Stimulated activated CD8-positive, alpha-beta memory T cell treated with anti-CD3 and anti-CD28 coated beads, Interleukin-15, amount 100 ng/mL, for 24 hours (primary cell): ENCODE results near the gene TTLL11.

ENCODE experiments used
- DNase-seq: peaks from one replicate; pipeline ENCODE4 v3.0.0-alpha.2; 2020; ENCODE audit warnings: low read depth

TTLL11 gene

GRCh38 chr9:121972501-121972981 is 120.6 kb downstream of the TTLL11 start:
- no peak for DNase-seq

- no peak for DNase-seq
Observed at GRCh38 chr9:121968056-121968455, 125.1 kb downstream of the TTLL11 start.

- DNase-seq: no peak
Observed at GRCh38 chr9:121966706-121967105, 126.4 kb downstream of the TTLL11 start.

GRCh38 chr9:121963528-121963995 is 129.5 kb downstream of the TTLL11 start:
- DNase-seq: no peak

GRCh38 chr9:121962421-121962820 is 130.7 kb downstream of the TTLL11 start:
- DNase-seq: no peak

GRCh38 chr9:121960665-121961064 is 132.4 kb downstream of the TTLL11 start:
- no peak for DNase-seq

- DNase-seq: no peak
Observed at GRCh38 chr9:121958530-121958929, 134.6 kb downstream of the TTLL11 start.

- no peak for DNase-seq
Observed at GRCh38 chr9:121956808-121957207, 136.3 kb downstream of the TTLL11 start.

- no peak for DNase-seq
Observed at GRCh38 chr9:121955649-121956048, 137.5 kb downstream of the TTLL11 start.

GRCh38 chr9:121954477-121955140 is 138.5 kb downstream of the TTLL11 start:
- no peak for DNase-seq

GRCh38 chr9:121952611-121953010 is 140.5 kb downstream of the TTLL11 start:
- DNase-seq: no peak

GRCh38 chr9:121950866-121951265 is 142.2 kb downstream of the TTLL11 start:
- no peak for DNase-seq

- DNase-seq: no peak
Observed at GRCh38 chr9:121950441-121950840, 142.7 kb downstream of the TTLL11 start.

- DNase-seq: no peak
Observed at GRCh38 chr9:121949766-121950165, 143.3 kb downstream of the TTLL11 start.

GRCh38 chr9:121949364-121949763 is 143.7 kb downstream of the TTLL11 start:
- no peak for DNase-seq

GRCh38 chr9:121947775-121948174 is 145.3 kb downstream of the TTLL11 start:
- no peak for DNase-seq

GRCh38 chr9:121946465-121946864 is 146.6 kb downstream of the TTLL11 start:
- DNase-seq: no peak

GRCh38 chr9:121945849-121946248 is 147.3 kb downstream of the TTLL11 start:
- no peak for DNase-seq

GRCh38 chr9:121945281-121945680 is 147.8 kb downstream of the TTLL11 start:
- no peak for DNase-seq

- DNase-seq: no peak
Observed at GRCh38 chr9:121944711-121945191, 148.4 kb downstream of the TTLL11 start.

GRCh38 chr9:121943463-121943862 is 149.6 kb downstream of the TTLL11 start:
- no peak for DNase-seq

GRCh38 chr9:121942866-121943382 is 150.2 kb downstream of the TTLL11 start:
- no peak for DNase-seq

- DNase-seq: no peak
Observed at GRCh38 chr9:121942313-121942712, 150.8 kb downstream of the TTLL11 start.

- DNase-seq: no peak
Observed at GRCh38 chr9:121939643-121940042, 153.5 kb downstream of the TTLL11 start.
